K562 (cell line): ENCODE results near the gene GART. TPM values are rescaled to one million over a fixed set of nuclear protein-coding genes. Genes with fewer than 3 reads are reported as not detected.

ENCODE experiments used
- BRD4 ChIP-seq: fragments of 200-600 bp; sonication (generic); IDR thresholded peaks from 2 replicates; pipeline ENCODE4 v1.6.1; 2017; ENCODE audit warnings: inconsistent platforms
- DPF2 ChIP-seq: fragments of 450-650 bp; IDR thresholded peaks from 2 replicates; pipeline ENCODE4 v1.6.1; 2016
- MAFF ChIP-seq: IDR thresholded peaks from 2 replicates; pipeline ENCODE4 v1.6.1; 2012; ENCODE audit warnings: low read length, improper control_type of control experiment
- NR3C1 ChIP-seq: sonication (generic); formaldehyde crosslinking; IDR thresholded peaks from 2 replicates; pipeline ENCODE4 v1.8.1; 2022; ENCODE audit warnings: missing genetic modification reagents
- OTX1 ChIP-seq: fragments of 450-650 bp; formaldehyde crosslinking; IDR thresholded peaks from 2 replicates; pipeline ENCODE4 v1.4.0; 2022; ENCODE audit warnings: mild to moderate bottlenecking
- PCBP1 ChIP-seq: fragments of 200-400 bp; formaldehyde crosslinking; IDR thresholded peaks from 2 replicates; pipeline ENCODE4 v1.6.1; 2018; ENCODE audit warnings: mild to moderate bottlenecking, low read depth, low read length; ENCODE audit not compliant: poor library complexity, severe bottlenecking
- PHF21A ChIP-seq: fragments of 450-650 bp; IDR thresholded peaks from 2 replicates; pipeline ENCODE4 v1.6.1; 2017; ENCODE audit warnings: low read depth, borderline replicate concordance
- POLR2H ChIP-seq: IDR thresholded peaks from 2 replicates; pipeline ENCODE4 v1.6.1; 2016; ENCODE audit warnings: missing genetic modification characterization, low read depth, mild to moderate bottlenecking, control low read depth, missing compliant biosample characterization, moderate library complexity
- RBM14 ChIP-seq: fragments of 200-400 bp; formaldehyde crosslinking; IDR thresholded peaks from 2 replicates; pipeline ENCODE4 v1.6.1; 2018; ENCODE audit warnings: low read depth, mild to moderate bottlenecking, low read length, moderate library complexity, borderline replicate concordance; ENCODE audit not compliant: insufficient read depth
- TCF7 ChIP-seq: sonication (generic); IDR thresholded peaks from 2 replicates; pipeline ENCODE4 v1.6.1; 2016; ENCODE audit warnings: antibody characterized with exemption, borderline replicate concordance
- ZNF146 ChIP-seq: IDR thresholded peaks from one replicate; pipeline ENCODE4 v1.6.1; 2018; ENCODE audit warnings: missing compliant biosample characterization; ENCODE audit not compliant: unreplicated experiment
- ZNF316 ChIP-seq: fragments of 450-650 bp; IDR thresholded peaks from 2 replicates; pipeline ENCODE4 v1.6.1; 2016
- ZNF398 ChIP-seq: fragments of 250-450 bp; sonication (Bioruptor Pico); IDR thresholded peaks from 2 replicates; pipeline ENCODE4 v1.8.0; 2021; ENCODE audit warnings: moderate library complexity, mild to moderate bottlenecking, inconsistent platforms
- ZNF518B ChIP-seq: fragments of 250-450 bp; sonication (Bioruptor Pico); IDR thresholded peaks from 2 replicates; pipeline ENCODE4 v1.5.0; 2021; ENCODE audit warnings: mild to moderate bottlenecking, moderate library complexity
- ZNF696 ChIP-seq: fragments of 250-450 bp; sonication (Bioruptor Pico); conservative IDR thresholded peaks from 2 replicates; pipeline ENCODE4 v1.4.0; 2020; ENCODE audit warnings: mild to moderate bottlenecking, moderate library complexity
- polyA plus RNA-seq, 8 experiments: library from polyadenylated mRNA; depleted of rRNA in 4 of 8; stranded (reverse) in 5 of 8; unstranded in 3 of 8; fragments of >200 nt; fragmentation: Nextera tagmentation in 2 of 8; fragmentation: Illumina TruSeq in 1 of 8; extraction: Ambion mirVana in 2 of 8; extraction: Trizol in 1 of 8; gene quantifications; 2 replicates each; pipeline versions ENCODE4 v1.2.1 to v1.2.3, GENCODE V29; 2011 to 2014; ENCODE audit warnings: inconsistent platforms in 1 of 8, missing spikeins in 1 of 8
- total RNA-seq, 7 experiments: library from RNA; depleted of rRNA in 6 of 7; stranded (reverse); fragments of >200 nt in 6 of 7; fragmentation: Illumina TruSeq in 2 of 7; extraction: Trizol in 2 of 7; gene quantifications; 2 replicates each; pipeline versions ENCODE4 v1.2.1 to v1.2.3, GENCODE V29; 2011 to 2021; ENCODE audit warnings: low replicate concordance in 1 of 7
- TF ChIP-seq, protein P1 (sequence below): sonication (generic); formaldehyde crosslinking; IDR thresholded peaks from 2 replicates; pipeline ENCODE4 v1.8.0; 2022; ENCODE audit warnings: missing genetic modification reagents, mild to moderate bottlenecking, borderline replicate concordance
- TF ChIP-seq, protein P2 (sequence below): fragments of 250-450 bp; sonication (Bioruptor Pico); IDR thresholded peaks from 2 replicates; pipeline ENCODE4 v1.6.1; 2021; ENCODE audit warnings: mild to moderate bottlenecking
- TF ChIP-seq, protein P3 (sequence below): sonication (generic); formaldehyde crosslinking; IDR thresholded peaks from 2 replicates; pipeline ENCODE4 v1.8.1; 2023; ENCODE audit warnings: missing genetic modification reagents, mild to moderate bottlenecking, borderline replicate concordance

GART gene
- total and polyA plus RNA-seq, 9 of the 15 experiments (the other 6 are each of a cell fraction or from before 2014, with no cell fraction given): 141 to 429 (median 349) TPM

DNA sequence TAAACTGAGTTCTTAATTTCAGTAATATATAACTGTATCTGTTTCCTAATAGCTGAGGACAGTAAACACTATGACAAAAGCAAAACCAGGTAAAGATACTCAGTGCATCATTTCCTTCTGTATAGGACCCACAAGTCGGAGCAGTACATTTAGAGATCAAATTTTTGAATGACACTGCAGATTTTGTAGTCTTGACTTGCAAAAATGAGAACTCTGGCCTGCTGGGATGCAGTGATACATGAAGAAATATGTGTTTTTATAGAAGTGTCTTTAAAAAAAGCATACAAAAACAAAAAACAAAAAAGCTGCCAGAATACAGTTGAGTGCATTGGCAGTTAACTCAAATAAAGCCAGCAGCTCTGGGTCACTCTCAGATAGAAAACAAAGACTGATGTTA lies 19.0 kb downstream of the GART start (continued):
- TF ChIP-seq, protein P1, sequence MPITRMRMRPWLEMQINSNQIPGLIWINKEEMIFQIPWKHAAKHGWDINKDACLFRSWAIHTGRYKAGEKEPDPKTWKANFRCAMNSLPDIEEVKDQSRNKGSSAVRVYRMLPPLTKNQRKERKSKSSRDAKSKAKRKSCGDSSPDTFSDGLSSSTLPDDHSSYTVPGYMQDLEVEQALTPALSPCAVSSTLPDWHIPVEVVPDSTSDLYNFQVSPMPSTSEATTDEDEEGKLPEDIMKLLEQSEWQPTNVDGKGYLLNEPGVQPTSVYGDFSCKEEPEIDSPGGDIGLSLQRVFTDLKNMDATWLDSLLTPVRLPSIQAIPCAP (CRISPR knock-in tag): no peak
- TF ChIP-seq ZNF518B (CRISPR knock-in tag) (no peak), TCF7 (no peak), ZNF146 (CRISPR knock-in tag) (no peak), PHF21A (no peak), DPF2 (0 out of 2 replicates have a peak, but pooled peaks have one; percentile 17), OTX1 (CRISPR knock-in tag) (no peak), MAFF (peak; percentile 74), ZNF316 (peak; percentile 97), PCBP1 (no peak), RBM14 (no peak), NR3C1 (CRISPR knock-in tag) (no peak), ZNF696 (CRISPR knock-in tag) (no peak), ZNF398 (CRISPR knock-in tag) (no peak), POLR2H (tag) (0 out of 2 replicates have a peak, but pooled peaks have one; percentile 50), BRD4 (no peak)
- TF ChIP-seq, protein P2, sequence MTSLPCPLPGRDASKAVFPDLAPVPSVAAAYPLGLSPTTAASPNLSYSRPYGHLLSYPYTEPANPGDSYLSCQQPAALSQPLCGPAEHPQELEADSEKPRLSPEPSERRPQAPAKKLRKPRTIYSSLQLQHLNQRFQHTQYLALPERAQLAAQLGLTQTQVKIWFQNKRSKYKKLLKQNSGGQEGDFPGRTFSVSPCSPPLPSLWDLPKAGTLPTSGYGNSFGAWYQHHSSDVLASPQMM (CRISPR knock-in tag): no peak
- TF ChIP-seq, protein P3, sequence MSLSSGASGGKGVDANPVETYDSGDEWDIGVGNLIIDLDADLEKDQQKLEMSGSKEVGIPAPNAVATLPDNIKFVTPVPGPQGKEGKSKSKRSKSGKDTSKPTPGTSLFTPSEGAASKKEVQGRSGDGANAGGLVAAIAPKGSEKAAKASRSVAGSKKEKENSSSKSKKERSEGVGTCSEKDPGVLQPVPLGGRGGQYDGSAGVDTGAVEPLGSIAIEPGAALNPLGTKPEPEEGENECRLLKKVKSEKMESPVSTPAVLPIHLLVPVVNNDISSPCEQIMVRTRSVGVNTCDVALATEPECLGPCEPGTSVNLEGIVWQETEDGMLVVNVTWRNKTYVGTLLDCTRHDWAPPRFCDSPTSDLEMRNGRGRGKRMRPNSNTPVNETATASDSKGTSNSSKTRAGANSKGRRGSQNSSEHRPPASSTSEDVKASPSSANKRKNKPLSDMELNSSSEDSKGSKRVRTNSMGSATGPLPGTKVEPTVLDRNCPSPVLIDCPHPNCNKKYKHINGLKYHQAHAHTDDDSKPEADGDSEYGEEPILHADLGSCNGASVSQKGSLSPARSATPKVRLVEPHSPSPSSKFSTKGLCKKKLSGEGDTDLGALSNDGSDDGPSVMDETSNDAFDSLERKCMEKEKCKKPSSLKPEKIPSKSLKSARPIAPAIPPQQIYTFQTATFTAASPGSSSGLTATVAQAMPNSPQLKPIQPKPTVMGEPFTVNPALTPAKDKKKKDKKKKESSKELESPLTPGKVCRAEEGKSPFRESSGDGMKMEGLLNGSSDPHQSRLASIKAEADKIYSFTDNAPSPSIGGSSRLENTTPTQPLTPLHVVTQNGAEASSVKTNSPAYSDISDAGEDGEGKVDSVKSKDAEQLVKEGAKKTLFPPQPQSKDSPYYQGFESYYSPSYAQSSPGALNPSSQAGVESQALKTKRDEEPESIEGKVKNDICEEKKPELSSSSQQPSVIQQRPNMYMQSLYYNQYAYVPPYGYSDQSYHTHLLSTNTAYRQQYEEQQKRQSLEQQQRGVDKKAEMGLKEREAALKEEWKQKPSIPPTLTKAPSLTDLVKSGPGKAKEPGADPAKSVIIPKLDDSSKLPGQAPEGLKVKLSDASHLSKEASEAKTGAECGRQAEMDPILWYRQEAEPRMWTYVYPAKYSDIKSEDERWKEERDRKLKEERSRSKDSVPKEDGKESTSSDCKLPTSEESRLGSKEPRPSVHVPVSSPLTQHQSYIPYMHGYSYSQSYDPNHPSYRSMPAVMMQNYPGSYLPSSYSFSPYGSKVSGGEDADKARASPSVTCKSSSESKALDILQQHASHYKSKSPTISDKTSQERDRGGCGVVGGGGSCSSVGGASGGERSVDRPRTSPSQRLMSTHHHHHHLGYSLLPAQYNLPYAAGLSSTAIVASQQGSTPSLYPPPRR (CRISPR knock-in tag): no peak
